GM12878 (cell line): ENCODE data around the gene SLC6A12. TPM values are rescaled to one million over a fixed set of nuclear protein-coding genes. Genes with fewer than 3 reads are reported as not detected.

Experiments used
- ATAC-seq: fragments of 200-7000 bp; cut with Tn5 transposase; 3 replicates; pipeline ENCODE4 v1.9.1; 2020; ENCODE audit warnings: mild to moderate bottlenecking, moderate library complexity
- BruUV-seq: library from RNA; stranded (reverse); fragments of 400-500 nt; replicated peaks from 2 replicates; lab custom pipeline; 2021; lab: Mats Ljungman, UMichigan
- CTCF ChIA-PET: fragments of 300-600 bp; sonication (Branson Sonifier 250); formaldehyde crosslinking; extraction: SDS; loops from one replicate; lab custom pipeline; 2021; ENCODE audit warnings: inconsistent platforms; lab: Yijun Ruan, JAX
- POLR2A ChIA-PET: fragments of 350-600 bp; formaldehyde crosslinking; extraction: SDS; loops from one replicate; lab custom pipeline; 2021; ENCODE audit warnings: inconsistent platforms; lab: Charles Lee
- RAD21 ChIA-PET: fragments of 300-600 bp; sonication (Branson Sonifier 250); formaldehyde crosslinking; loops from one replicate; lab custom pipeline; 2023; ENCODE audit warnings: antibody characterized with exemption; ENCODE audit not compliant: unreplicated experiment; lab: Charles Lee
- SMC1A ChIA-PET: fragments of 300-600 bp; sonication (Branson Sonifier 250); formaldehyde crosslinking; loops from one replicate; lab custom pipeline; 2023; ENCODE audit not compliant: unreplicated experiment, uncharacterized antibody; lab: Charles Lee
- DNase-seq: peaks from one replicate; pipeline ENCODE4 v3.0.0-alpha.2; 2011; ENCODE audit warnings: low read depth, low spot score
- FAIRE-seq: peaks from 3 replicates; lab custom pipeline; 2011; peaks lifted over from hg19 to GRCh38; lab: Jason Lieb, UNC
- H2AFZ ChIP-seq: 2 replicates; pipeline ENCODE4 v1.6.0; 2011; ENCODE audit warnings: low read depth, low read length, control low read depth; ENCODE audit not compliant: control insufficient read depth
- H3K27ac ChIP-seq: 2 replicates; pipeline ENCODE4 v1.5.1; 2011; ENCODE audit warnings: control low read depth; ENCODE audit not compliant: control insufficient read depth, insufficient read depth
- H3K27me3 ChIP-seq, 2 experiments: replicated peaks in 1 of 2; 2 replicates each; pipeline versions ENCODE4 v1.6.0 to v1.6.1; 2011; ENCODE audit warnings: low read length in 1 of 2; ENCODE audit not compliant: control insufficient read depth in 2 of 2, insufficient read depth in 2 of 2
- H3K36me3 ChIP-seq, 2 experiments: 2 replicates each; pipeline ENCODE4 v1.5.1; 2011; ENCODE audit warnings: low read length in 1 of 2; ENCODE audit not compliant: control insufficient read depth in 2 of 2, insufficient read depth in 2 of 2
- H3K4me1 ChIP-seq: 2 replicates; pipeline ENCODE4 v1.6.1; 2011; ENCODE audit warnings: mild to moderate bottlenecking, low read length, moderate library complexity, mixed read lengths; ENCODE audit not compliant: control insufficient read depth, insufficient read depth
- H3K4me2 ChIP-seq: 2 replicates; pipeline ENCODE4 v1.6.0; 2011; ENCODE audit warnings: control low read depth; ENCODE audit not compliant: control insufficient read depth, insufficient read depth
- H3K4me3 ChIP-seq: fragments of 200-600 bp; sonication (generic); 2 replicates; pipeline ENCODE4 v1.5.1; 2016
- H3K79me2 ChIP-seq: 2 replicates; pipeline ENCODE4 v1.6.0; 2011; ENCODE audit warnings: low read length; ENCODE audit not compliant: control insufficient read depth, insufficient read depth
- H3K9ac ChIP-seq: 2 replicates; pipeline ENCODE4 v1.8.0; 2011; ENCODE audit warnings: low read length, control low read depth, mixed read lengths; ENCODE audit not compliant: control insufficient read depth, insufficient read depth
- H3K9me3 ChIP-seq: replicated peaks from 3 replicates; pipeline ENCODE4 v1.5.1; 2011; ENCODE audit warnings: mild to moderate bottlenecking, low read length; ENCODE audit not compliant: control insufficient read depth, insufficient read depth
- H4K20me1 ChIP-seq: 2 replicates; pipeline ENCODE4 v1.6.0; 2011; ENCODE audit not compliant: control insufficient read depth, insufficient read depth
- BMI1 ChIP-seq: fragments of 450-650 bp; IDR thresholded peaks from 2 replicates; pipeline ENCODE4 v1.6.1; 2016; ENCODE audit warnings: mild to moderate bottlenecking, moderate library complexity, borderline replicate concordance
- CBX3 ChIP-seq: fragments of 200-600 bp; sonication (generic); IDR thresholded peaks from 2 replicates; pipeline ENCODE4 v1.6.1; 2016; ENCODE audit warnings: low read depth, borderline replicate concordance
- CBX5 ChIP-seq: sonication (generic); IDR thresholded peaks from 2 replicates; pipeline ENCODE4 v1.6.1; 2016; ENCODE audit warnings: low read depth, moderate library complexity, mild to moderate bottlenecking, inconsistent platforms
- EP300 ChIP-seq, 2 experiments: fragments of 150-350 bp in 1 of 2; IDR thresholded peaks; 2 replicates each; pipeline ENCODE4 v1.6.1; 2011 to 2012; ENCODE audit warnings: low read depth in 2 of 2, low read length in 2 of 2, borderline replicate concordance in 1 of 2, improper control_type of control experiment in 1 of 2, inconsistent platforms in 1 of 2; ENCODE audit not compliant: control insufficient read depth in 1 of 2
- TCF3 ChIP-seq: IDR thresholded peaks from 2 replicates; pipeline ENCODE4 v1.6.1; 2012; ENCODE audit warnings: low read depth, mild to moderate bottlenecking, low read length, borderline replicate concordance; ENCODE audit not compliant: insufficient read depth
- WGBS: methylation state at CpG from one replicate; pipeline ENCODE4 v1.1.6; 2016; ENCODE audit warnings: low lambda C conversion rate; ENCODE audit not compliant: insufficient replicate concordance, insufficient coverage; ENCODE audit errors: missing lambda C conversion rate; 5-methylcytosine and 5-hydroxymethylcytosine counted together
- in situ Hi-C: fragments of 300-500 bp; cut with MboI; formaldehyde crosslinking; loops from 9 replicates; pipeline ENCODE4 v1.14.3; 2018; ENCODE audit warnings: mixed read lengths
- intact Hi-C: fragments of 100-400 bp; cut with micrococcal nuclease; formaldehyde crosslinking; loops from one replicate; pipeline ENCODE4 v1.14.2; 2022; ENCODE audit not compliant: unreplicated experiment
- polyA plus RNA-seq, 11 experiments: library from polyadenylated mRNA; depleted of rRNA in 4 of 11; unstranded in 6 of 11; stranded (reverse) in 5 of 11; fragments of >200 nt; fragmentation: Nextera tagmentation in 4 of 11; fragmentation: Illumina TruSeq in 1 of 11; extraction: Ambion mirVana in 4 of 11; extraction: Trizol in 1 of 11; gene quantifications; 1 replicate in 1 of 11; 2 replicates in 10 of 11; pipeline versions ENCODE4 v1.2.1 to v1.2.3, GENCODE V29; 2011 to 2016; ENCODE audit warnings: inconsistent platforms in 2 of 11, missing spikeins in 2 of 11, low read depth in 1 of 11
- total RNA-seq, 4 experiments: library from RNA; depleted of rRNA in 3 of 4; stranded (reverse); fragments of >200 nt in 3 of 4; fragmentation: Illumina TruSeq in 1 of 4; extraction: Trizol in 1 of 4; gene quantifications; 2 replicates each; pipeline versions ENCODE4 v1.2.1 to v1.2.3, GENCODE V29; 2013 to 2021

Gene SLC6A12
- total and polyA plus RNA-seq, 10 of the 15 experiments (the other 5 are each of a cell fraction or from before 2014, with no cell fraction given): 0.06 to 0.11 (median 0.07) TPM; not detected in 7

GRCh38 chr12:233615-233968 is 19.6 kb upstream of the SLC6A12 start:
- Histone ChIP-seq H3K27me3 (peaks cover 0 to 1% of the 10 kb centered on the region in 2 experiments; a peak in 1 of 4 replicates), H3K9me3 (peaks cover 6% of the 10 kb centered on the region; the same call in 2 of the 3 replicates), H2AFZ (no peak overlapping the region), H3K27ac (no peak overlapping the region), H4K20me1 (no peaks in the 10 kb centered on the region), H3K79me2 (no peaks in the 10 kb centered on the region), H3K36me3 (no peaks in the 10 kb centered on the region), H3K4me1 (no peaks in the 10 kb centered on the region), H3K4me3 (no peak overlapping the region), H3K4me2 (no peak overlapping the region), H3K9ac (no peak overlapping the region)
- SMC1A ChIA-PET: interaction anchor here (1.7 kb wide), 1 partner anchor 10 kb away, joined by 6 read pairs; no protein-coding TSS in a partner anchor
- POLR2A ChIA-PET: no interaction called here
- 44% methylated on average over 3 of the region's 3 CpGs for WGBS
- CTCF ChIA-PET: interaction anchor here (1.2 kb wide), 2 partner anchors 10 to 12 kb away, joined by 3 read pairs; no protein-coding TSS in a partner anchor
- in situ Hi-C loops: no loop called here
- FAIRE-seq (no peak), ATAC-seq (no peak), DNase-seq (no peak)
- TF ChIP-seq EP300 (IDR thresholded peaks at IDR 0.05; ENCODE audit: borderline replicate concordance in 1 of 2, control insufficient read depth in 1 of 2, low read depth in 2 of 2, low read length in 2 of 2) (no peak), TCF3 (no peak), BMI1 (no peak), CBX5 (no peak), CBX3 (no peak)
- RAD21 ChIA-PET: no interaction called here
- intact Hi-C loops: no loop called here
- BruUV-seq: no TSS peak
